Cardiac muscle cell (in vitro differentiated cells and primary cell): ENCODE data around the gene FHIT. TPM values are rescaled to one million over a fixed set of nuclear protein-coding genes. Genes with fewer than 3 reads are reported as not detected.
A peak's percentile ranks its signal among the peaks of the same experiment; 100 is the strongest.

Experiments
- DNase-seq, 2 donors: peaks; one replicate each; pipeline versions ENCODE4 v3.0.0 to v3.0.0-alpha.2; 2010 to 2017; ENCODE audit warnings: low read depth in 1 of 2, low spot score in 1 of 2
- H3K27ac ChIP-seq: fragments of 200-600 bp; sonication (generic); 2 replicates; pipeline ENCODE4 v1.5.1; 2016
- H3K27me3 ChIP-seq: fragments of 200-600 bp; sonication (generic); 2 replicates; pipeline ENCODE4 v1.6.0; 2016; ENCODE audit warnings: control low read depth
- H3K36me3 ChIP-seq: fragments of 200-600 bp; sonication (generic); 2 replicates; pipeline ENCODE4 v1.5.1; 2016; ENCODE audit warnings: control low read depth
- H3K4me1 ChIP-seq: fragments of 200-600 bp; sonication (generic); 2 replicates; pipeline ENCODE4 v1.8.1; 2017; ENCODE audit warnings: low read depth, mild to moderate bottlenecking, mixed run types
- H3K4me3 ChIP-seq: fragments of 200-600 bp; sonication (generic); 2 replicates; pipeline ENCODE4 v1.5.1; 2016; ENCODE audit warnings: mild to moderate bottlenecking
- H3K9me3 ChIP-seq: fragments of 200-600 bp; sonication (generic); 2 replicates; pipeline ENCODE4 v1.5.1; 2017; ENCODE audit warnings: low read depth, mild to moderate bottlenecking, control low read depth
- CTCF ChIP-seq: IDR thresholded peaks from 2 replicates; pipeline ENCODE4 v1.5.1; 2012; ENCODE audit warnings: low read depth, mild to moderate bottlenecking, low read length
- polyA plus RNA-seq: library from polyadenylated mRNA; unstranded; fragments of >200 nt; fragmentation: Nextera tagmentation; extraction: Ambion mirVana; gene quantifications from 2 replicates; pipeline ENCODE4 v1.2.1, GENCODE V29; 2016
- total RNA-seq: library from RNA; depleted of rRNA; stranded (reverse); fragments of >200 nt; gene quantifications from 2 replicates; pipeline ENCODE4 v1.2.3, GENCODE V29; 2016

Gene FHIT
- total and polyA plus RNA-seq, 2 experiments from 2014 or later, result 6.9 to 12.5 TPM

- Histone ChIP-seq H3K9me3 (no peaks in the 10 kb centered on the region), H3K36me3 (no peaks in the 10 kb centered on the region), H3K27me3 (no peaks in the 10 kb centered on the region), H3K4me1 (peaks cover 20% of the 10 kb centered on the region), H3K27ac (peak overlapping the region; percentile 17), H3K4me3 (no peak overlapping the region)
- DNase-seq, result no peak
- TF ChIP-seq CTCF, result no peak
These were observed 4.1 kb downstream of the FHIT start for GRCh38 chr3:61247191-61247590.

- H3K27ac ChIP-seq, result no peak overlapping the region
- H3K4me1 ChIP-seq, result no peaks in the 10 kb centered on the region
- TF ChIP-seq CTCF, result no peak
- H3K27me3 ChIP-seq, result no peaks in the 10 kb centered on the region
- H3K36me3 ChIP-seq, result no peaks in the 10 kb centered on the region
- no peaks in the 10 kb centered on the region for H3K9me3 ChIP-seq
- H3K4me3 ChIP-seq, result no peak overlapping the region
- DNase-seq, result peak in 1 of 2 donors; percentile 21
These were observed 11.4 kb downstream of the FHIT start for GRCh38 chr3:61239871-61240270.

- no peaks in the 10 kb centered on the region for H3K27me3 ChIP-seq
- TF ChIP-seq CTCF, result no peak
- no peaks in the 10 kb centered on the region for H3K36me3 ChIP-seq
- no peak for DNase-seq
- H3K27ac ChIP-seq, result no peak overlapping the region
- H3K9me3 ChIP-seq, result no peaks in the 10 kb centered on the region
- no peak overlapping the region for H3K4me3 ChIP-seq
- H3K4me1 ChIP-seq, result no peaks in the 10 kb centered on the region
These were observed 13.4 kb downstream of the FHIT start for GRCh38 chr3:61237858-61238257.

- Histone ChIP-seq H3K4me3 (no peak overlapping the region), H3K27ac (no peak overlapping the region), H3K9me3 (no peaks in the 10 kb centered on the region), H3K36me3 (no peaks in the 10 kb centered on the region), H3K4me1 (no peaks in the 10 kb centered on the region), H3K27me3 (no peaks in the 10 kb centered on the region)
- no peak for DNase-seq
- TF ChIP-seq CTCF, result no peak
These were observed 14.7 kb downstream of the FHIT start for GRCh38 chr3:61236556-61236955.

GRCh38 chr3:61233746-61234145, 17.5 kb downstream of the FHIT start:
- H3K27me3 ChIP-seq, result no peaks in the 10 kb centered on the region
- H3K27ac ChIP-seq, result no peak overlapping the region
- no peak overlapping the region for H3K4me3 ChIP-seq

More at GRCh38 chr3:61233746-61234145, 17.5 kb downstream of the FHIT start:
- Histone ChIP-seq H3K4me1 (no peaks in the 10 kb centered on the region), H3K9me3 (no peaks in the 10 kb centered on the region), H3K36me3 (no peaks in the 10 kb centered on the region)
- DNase-seq, result no peak
- no peak for TF ChIP-seq CTCF
